Prostate gland (tissue), 2 donors: Measurements from ENCODE around the gene KRT33A. TPM values are rescaled to one million over a fixed set of nuclear protein-coding genes. Genes with fewer than 3 reads are reported as not detected.

Source experiments
- DNase-seq: peaks from one replicate; pipeline ENCODE4 v3.0.0-alpha.2; 2019; ENCODE audit warnings: low spot score
- H3K27ac ChIP-seq, 2 donors: fragments of 200-600 bp; sonication (generic); 2 replicates each; pipeline ENCODE4 v1.5.1; 2017 to 2019
- H3K27me3 ChIP-seq: fragments of 200-600 bp; sonication (generic); replicated peaks from 2 replicates; pipeline ENCODE4 v1.5.1; 2019; ENCODE audit not compliant: insufficient read depth
- H3K36me3 ChIP-seq, 2 donors: fragments of 200-600 bp; sonication (generic); 1 replicate in 1 of 2; 2 replicates in 1 of 2; pipeline versions ENCODE4 v1.5.1 to v1.8.1; 2017 to 2019
- H3K4me1 ChIP-seq: fragments of 200-600 bp; sonication (generic); replicated peaks from 2 replicates; pipeline ENCODE4 v1.5.1; 2019
- H3K4me3 ChIP-seq, 2 donors: fragments of 200-600 bp; sonication (generic); 2 replicates each; pipeline ENCODE4 v1.5.1; 2017 to 2019
- H3K9me3 ChIP-seq: fragments of 200-600 bp; sonication (generic); 2 replicates; pipeline ENCODE4 v1.5.1; 2017
- CTCF ChIP-seq, 4 experiments: fragments of 200-600 bp in 2 of 4; fragments of 450-650 bp in 2 of 4; sonication (generic) in 2 of 4; IDR thresholded peaks; 1 replicate in 3 of 4; 2 replicates in 1 of 4; pipeline ENCODE4 v1.5.1; 2016 to 2019; ENCODE audit warnings: antibody characterized with exemption in 4 of 4, mild to moderate bottlenecking in 2 of 4, moderate library complexity in 2 of 4
- POLR2A ChIP-seq: fragments of 450-650 bp; IDR thresholded peaks from one replicate; pipeline ENCODE4 v1.6.1; 2016; ENCODE audit warnings: antibody characterized with exemption, mild to moderate bottlenecking
- POLR2AphosphoS5 ChIP-seq: sonication (generic); formaldehyde crosslinking; IDR thresholded peaks from one replicate; pipeline ENCODE4 v1.6.1; 2017; ENCODE audit warnings: antibody characterized with exemption
- WGBS: methylation state at CpG from one replicate; pipeline ENCODE4 v1.1.5; 2018; 5-methylcytosine and 5-hydroxymethylcytosine counted together
- intact Hi-C: fragments of 100-400 bp; cut with DNase I; formaldehyde crosslinking; loops from one replicate; pipeline ENCODE4 v1.14.2; 2022
- total RNA-seq, 2 donors: library from RNA; depleted of rRNA; stranded (reverse); fragments of >200 nt; gene quantifications; one replicate each; pipeline ENCODE4 v1.1.0, GENCODE V29; 2016

Gene KRT33A
- total RNA-seq, 2 donors from 2014 or later: not detected

- peak; percentile 48 for DNase-seq
- Histone ChIP-seq H3K27me3 (no peaks in the 10 kb centered on the region), H3K4me3 (no peak overlapping the region), H3K9me3 (no peaks in the 10 kb centered on the region), H3K4me1 (no peaks in the 10 kb centered on the region), H3K27ac (no peak overlapping the region), H3K36me3 (no peaks in the 10 kb centered on the region)
- WGBS: 67% methylated on average over 16 of the region's 16 CpGs
- no peak for TF ChIP-seq POLR2AphosphoS5
- TF ChIP-seq CTCF (IDR thresholded peaks at IDR 0.05): peak in 2 of 4 experiments; percentile 48 to 54
- intact Hi-C loops: loop anchor here (5.0 kb wide), 1 partner anchor 323 kb away; no protein-coding TSS in a partner anchor
Observed at GRCh38 chr17:41324180-41325075, 26.2 kb downstream of the KRT33A start.

- WGBS: 89% methylated on average over 11 of the region's 11 CpGs
- Histone ChIP-seq H3K27me3 (no peaks in the 10 kb centered on the region), H3K27ac (no peak overlapping the region), H3K4me1 (no peaks in the 10 kb centered on the region), H3K9me3 (no peaks in the 10 kb centered on the region), H3K4me3 (no peak overlapping the region), H3K36me3 (no peaks in the 10 kb centered on the region)
- intact Hi-C loops: loop anchor here (2.0 kb wide), 1 partner anchor 414 kb away; no protein-coding TSS in a partner anchor
- TF ChIP-seq POLR2A (no peak), POLR2AphosphoS5 (no peak), CTCF (IDR thresholded peaks at IDR 0.05) (no peak)
- DNase-seq: no peak
Observed at GRCh38 chr17:41322903-41323895, 27.4 kb downstream of the KRT33A start.

GRCh38 chr17:41322094-41322902 lies 28.3 kb downstream of the KRT33A start:
- TF ChIP-seq POLR2AphosphoS5 (peak; percentile 49), POLR2A (no peak), CTCF (IDR thresholded peaks at IDR 0.05) (peak; percentile 41 to 87 (median 68))
- Histone ChIP-seq H3K27me3 (no peaks in the 10 kb centered on the region), H3K9me3 (no peaks in the 10 kb centered on the region), H3K36me3 (no peaks in the 10 kb centered on the region), H3K27ac (no peak overlapping the region), H3K4me3 (no peak overlapping the region), H3K4me1 (no peaks in the 10 kb centered on the region)
- 27% methylated on average over 5 of the region's 5 CpGs for WGBS
- DNase-seq: peak; percentile 43
- intact Hi-C loops: loop anchor here (2.0 kb wide), 1 partner anchor 413 kb away; no protein-coding TSS in a partner anchor

GRCh38 chr17:41318231-41318630 lies 32.4 kb downstream of the KRT33A start:
- TF ChIP-seq CTCF (IDR thresholded peaks at IDR 0.05) (no peak), POLR2A (no peak), POLR2AphosphoS5 (no peak)
- 98% methylated on average over 2 of the region's 2 CpGs for WGBS
- DNase-seq: no peak
- Histone ChIP-seq H3K4me1 (no peaks in the 10 kb centered on the region), H3K36me3 (no peaks in the 10 kb centered on the region), H3K27me3 (no peaks in the 10 kb centered on the region), H3K9me3 (no peaks in the 10 kb centered on the region), H3K27ac (no peak overlapping the region), H3K4me3 (no peak overlapping the region)
- intact Hi-C loops: no loop called here
